GM21619 (cell line): Measurements from ENCODE around the gene MSX1.
A peak's percentile ranks its signal among the peaks of the same experiment; 100 is the strongest.

Experiments used
- ATAC-seq: cut with Tn5 transposase; IDR thresholded peaks from one replicate; pipeline ENCODE4 v1.9.1; 2021; ENCODE audit not compliant: unreplicated experiment

Gene MSX1

DNA sequence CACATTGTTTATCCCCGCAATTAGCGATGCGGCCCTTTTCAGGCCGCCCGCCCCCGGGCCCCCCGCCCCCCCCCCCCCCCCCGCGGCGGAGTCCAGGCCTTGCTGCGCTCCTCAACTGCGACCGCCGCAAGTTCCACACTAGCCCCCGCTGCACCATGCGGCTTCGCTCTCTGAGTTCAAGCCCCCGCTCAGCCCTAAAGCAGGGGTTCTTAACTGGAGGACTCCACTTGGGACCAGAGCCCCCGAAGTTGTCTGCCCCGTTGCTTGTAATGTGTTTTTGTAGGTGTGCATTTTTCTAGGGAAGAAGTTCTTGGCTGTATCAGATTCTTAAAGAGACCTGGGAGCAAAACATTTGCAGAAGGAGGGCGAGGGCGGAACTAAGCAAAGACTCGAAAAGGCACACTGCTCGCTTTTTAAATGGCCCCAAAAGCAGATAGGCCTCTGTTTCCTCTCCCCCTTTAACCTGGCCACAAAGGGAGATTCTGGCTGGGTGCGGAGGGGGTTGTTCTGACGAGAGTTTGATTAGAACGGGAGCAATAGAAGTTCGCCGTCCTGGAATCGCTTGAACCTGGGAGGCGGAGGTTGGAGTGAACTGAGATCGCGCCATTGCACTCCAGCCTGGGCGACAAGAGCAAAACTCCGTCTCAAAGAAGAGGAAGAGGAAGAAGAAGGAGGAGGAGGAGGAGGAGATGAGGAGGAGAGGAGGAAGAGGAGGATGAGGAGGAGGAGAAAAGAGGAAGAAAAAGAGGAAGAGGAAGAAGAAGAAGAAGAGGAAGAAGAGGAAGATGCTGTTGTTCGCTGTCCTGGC is 2.3 kb upstream of the MSX1 start:
- no peak for ATAC-seq

DNA sequence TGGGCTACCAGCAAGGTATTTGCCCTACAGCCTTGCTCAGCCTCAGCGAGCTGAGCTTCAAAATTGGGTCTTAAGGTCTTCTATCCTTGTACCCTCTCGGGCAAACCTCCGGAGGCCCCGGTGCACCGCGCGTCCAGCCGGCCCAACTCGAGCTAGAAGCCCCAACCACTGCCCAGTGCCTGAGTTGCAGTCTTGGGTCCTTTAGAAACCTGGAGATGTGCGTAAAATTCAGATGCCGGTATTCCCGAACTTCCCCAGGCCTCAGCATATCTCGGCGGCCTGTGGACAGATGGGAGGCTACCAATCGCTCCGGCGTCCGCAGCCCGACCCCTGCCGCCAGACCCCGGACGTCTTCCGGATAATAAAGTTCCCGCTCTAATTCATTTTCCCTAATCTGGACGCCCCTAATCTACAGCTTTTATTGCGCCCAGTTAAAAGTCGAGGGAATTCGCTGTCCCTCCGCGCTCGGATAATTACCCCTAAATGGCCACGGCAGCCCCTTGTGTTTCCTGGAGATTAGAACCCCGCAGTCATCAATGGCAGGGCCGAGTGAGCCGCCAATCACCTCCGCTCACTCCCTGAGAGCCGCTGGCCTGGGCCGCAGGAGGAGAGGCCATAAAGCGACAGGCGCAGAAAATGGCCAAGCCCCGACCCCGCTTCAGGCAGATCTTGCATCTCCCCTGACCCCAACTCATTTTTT is 1.5 kb upstream of the MSX1 start:
- no peak for ATAC-seq

DNA sequence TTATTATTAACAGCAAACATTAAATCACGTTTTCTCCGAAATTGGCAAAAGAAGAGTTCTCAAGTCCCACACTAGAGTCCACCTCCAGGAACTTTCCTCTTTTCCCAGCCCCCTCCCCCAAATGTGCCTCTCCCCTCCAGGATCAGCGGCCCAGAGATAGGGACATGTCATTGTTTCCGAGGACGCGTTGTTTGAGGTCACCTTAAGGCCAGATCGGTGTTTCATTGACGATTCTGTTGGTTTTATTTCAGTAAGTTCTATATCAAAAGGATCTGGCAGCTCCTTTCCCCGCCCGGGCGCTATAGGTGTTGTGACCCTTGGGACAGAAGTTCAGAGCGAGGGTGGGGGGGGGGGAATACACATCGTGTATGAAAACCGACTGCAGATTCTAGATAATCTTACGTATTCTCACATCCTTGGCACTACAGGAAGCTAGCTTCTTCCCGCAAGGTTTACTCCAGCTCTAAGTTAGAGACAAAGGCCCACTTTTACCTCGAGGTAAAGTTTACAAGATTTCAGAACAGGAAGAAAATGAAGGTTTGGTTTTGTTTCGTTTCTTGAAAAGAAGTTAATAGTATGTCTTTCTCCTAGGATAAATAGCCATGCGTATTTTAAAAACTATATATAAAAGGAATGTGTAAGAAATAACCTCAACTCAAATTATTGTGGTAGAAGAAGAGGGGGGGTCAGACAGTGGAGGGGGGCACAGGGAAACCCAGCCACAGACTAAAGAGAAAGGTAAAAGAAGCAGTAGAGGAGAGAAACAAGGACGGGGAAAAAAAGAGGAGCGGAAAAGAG is 739 bp upstream of the MSX1 start:
- ATAC-seq = no peak

DNA sequence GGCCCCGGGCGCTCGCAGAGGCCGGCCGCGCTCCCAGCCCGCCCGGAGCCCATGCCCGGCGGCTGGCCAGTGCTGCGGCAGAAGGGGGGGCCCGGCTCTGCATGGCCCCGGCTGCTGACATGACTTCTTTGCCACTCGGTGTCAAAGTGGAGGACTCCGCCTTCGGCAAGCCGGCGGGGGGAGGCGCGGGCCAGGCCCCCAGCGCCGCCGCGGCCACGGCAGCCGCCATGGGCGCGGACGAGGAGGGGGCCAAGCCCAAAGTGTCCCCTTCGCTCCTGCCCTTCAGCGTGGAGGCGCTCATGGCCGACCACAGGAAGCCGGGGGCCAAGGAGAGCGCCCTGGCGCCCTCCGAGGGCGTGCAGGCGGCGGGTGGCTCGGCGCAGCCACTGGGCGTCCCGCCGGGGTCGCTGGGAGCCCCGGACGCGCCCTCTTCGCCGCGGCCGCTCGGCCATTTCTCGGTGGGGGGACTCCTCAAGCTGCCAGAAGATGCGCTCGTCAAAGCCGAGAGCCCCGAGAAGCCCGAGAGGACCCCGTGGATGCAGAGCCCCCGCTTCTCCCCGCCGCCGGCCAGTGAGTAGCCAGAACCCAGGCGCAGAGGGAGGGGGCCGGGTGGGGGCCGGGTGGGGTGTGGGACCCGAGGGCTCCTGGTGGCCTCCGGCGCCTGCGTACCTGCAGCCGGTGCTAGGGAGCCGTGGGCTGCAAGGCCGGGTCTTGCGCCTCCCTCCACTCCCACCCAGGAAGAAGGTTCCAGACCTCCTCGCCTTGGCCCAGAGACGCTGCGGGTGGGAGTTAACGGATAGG is 534 bp downstream of the MSX1 start:
- ATAC-seq = peak; percentile 31

DNA sequence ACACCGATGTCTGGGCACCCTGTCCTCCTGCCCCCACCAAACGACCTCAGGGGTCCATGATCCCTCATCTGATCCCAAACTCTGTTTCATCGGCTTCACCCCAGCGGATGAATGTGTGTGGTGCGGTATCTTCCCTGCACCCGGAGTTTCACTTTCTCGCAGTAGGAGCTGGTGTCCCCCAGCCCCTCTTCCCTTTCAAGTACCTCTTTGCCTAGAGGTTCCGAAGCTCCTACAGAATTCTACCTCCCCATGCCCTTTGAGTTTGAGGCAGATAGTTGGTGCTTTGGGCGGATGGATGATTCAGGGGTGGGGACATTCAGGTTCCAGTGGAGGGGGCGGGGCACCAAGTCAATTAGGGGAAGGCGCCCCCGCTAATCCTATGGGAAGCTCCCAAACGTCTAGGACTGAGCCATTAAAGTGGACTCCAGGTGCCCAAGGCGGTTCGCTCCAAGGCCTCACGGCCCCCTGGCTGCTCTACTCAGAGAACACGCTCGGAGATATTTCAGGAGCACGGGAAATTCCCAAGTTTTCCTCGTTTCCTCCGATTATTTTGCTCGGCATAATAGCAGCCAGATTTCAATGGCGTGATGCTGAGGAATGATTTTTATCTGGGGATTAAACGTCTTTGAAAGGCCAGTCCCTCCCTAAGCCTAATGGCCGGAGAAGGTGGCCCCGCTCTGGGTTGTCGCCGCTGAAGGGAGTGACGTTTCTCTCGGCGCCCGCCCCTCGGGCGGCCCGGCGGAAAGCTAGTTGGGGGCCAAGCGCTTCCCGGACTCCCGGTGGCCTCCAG is 1.3 kb downstream of the MSX1 start:
- ATAC-seq = no peak

DNA sequence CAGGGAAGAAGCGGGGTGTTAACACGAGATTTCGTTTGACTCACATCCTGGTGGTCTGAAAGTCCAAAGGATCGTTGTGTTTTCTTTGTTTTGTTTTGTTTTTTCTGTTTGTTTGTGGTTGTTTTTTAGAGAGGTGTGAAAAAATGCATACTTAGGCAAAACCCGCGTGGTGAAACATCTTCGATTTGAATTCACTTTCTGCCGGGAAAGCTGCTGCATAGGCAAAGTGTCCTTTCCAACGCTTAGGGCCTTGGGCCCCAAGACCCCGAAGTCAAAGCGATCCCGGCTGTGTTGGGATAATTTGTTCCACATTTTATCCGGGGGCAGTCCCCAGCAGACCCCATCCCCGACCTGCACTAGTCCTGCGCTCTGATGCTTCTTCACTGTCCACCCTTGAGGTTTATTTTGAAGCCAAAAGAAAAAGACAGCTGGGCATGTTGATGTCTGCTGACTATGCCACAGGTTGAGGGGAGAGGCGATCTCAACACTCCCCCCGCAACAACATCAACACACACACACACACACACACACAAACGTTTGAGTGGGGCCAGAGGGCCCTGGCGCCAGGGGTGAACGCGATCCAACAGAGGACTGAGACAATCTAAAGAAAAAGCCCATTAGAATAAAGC is 2.0 kb downstream of the MSX1 start:
- no peak for ATAC-seq

DNA sequence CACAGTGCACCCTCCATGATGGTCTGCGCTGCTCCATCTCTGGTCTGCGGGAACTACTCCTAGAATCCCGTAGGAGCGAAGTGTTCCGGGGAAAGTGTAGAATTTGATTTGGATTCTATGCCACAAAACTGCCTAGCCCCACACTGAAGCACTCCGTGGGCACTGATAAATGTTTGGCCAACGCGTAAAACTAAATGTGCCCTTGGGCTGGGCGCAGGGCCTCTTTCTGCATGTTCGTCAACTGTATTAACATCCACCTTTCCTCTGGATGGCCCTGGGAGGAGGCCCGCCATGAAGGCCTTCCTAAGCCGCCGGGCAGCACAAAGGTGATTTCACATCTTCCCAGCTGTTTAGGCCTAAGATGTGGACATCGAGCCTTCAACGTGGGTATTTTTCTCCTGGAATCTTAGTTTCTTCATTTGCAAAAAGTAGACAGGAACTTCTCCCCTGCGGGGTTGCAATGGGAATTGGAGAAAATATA is 2.6 kb downstream of the MSX1 start:
- ATAC-seq = no peak

DNA sequence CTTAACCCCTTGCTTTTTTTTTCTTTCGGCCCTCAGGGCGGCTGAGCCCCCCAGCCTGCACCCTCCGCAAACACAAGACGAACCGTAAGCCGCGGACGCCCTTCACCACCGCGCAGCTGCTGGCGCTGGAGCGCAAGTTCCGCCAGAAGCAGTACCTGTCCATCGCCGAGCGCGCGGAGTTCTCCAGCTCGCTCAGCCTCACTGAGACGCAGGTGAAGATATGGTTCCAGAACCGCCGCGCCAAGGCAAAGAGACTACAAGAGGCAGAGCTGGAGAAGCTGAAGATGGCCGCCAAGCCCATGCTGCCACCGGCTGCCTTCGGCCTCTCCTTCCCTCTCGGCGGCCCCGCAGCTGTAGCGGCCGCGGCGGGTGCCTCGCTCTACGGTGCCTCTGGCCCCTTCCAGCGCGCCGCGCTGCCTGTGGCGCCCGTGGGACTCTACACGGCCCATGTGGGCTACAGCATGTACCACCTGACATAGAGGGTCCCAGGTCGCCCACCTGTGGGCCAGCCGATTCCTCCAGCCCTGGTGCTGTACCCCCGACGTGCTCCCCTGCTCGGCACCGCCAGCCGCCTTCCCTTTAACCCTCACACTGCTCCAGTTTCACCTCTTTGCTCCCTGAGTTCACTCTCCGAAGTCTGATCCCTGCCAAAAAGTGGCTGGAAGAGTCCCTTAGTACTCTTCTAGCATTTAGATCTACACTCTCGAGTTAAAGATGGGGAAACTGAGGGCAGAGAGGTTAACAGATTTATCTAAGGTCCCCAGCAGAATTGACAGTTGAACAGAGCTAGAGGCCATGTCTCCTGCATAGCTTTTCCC is 3.4 kb downstream of the MSX1 start:
- no peak for ATAC-seq

DNA sequence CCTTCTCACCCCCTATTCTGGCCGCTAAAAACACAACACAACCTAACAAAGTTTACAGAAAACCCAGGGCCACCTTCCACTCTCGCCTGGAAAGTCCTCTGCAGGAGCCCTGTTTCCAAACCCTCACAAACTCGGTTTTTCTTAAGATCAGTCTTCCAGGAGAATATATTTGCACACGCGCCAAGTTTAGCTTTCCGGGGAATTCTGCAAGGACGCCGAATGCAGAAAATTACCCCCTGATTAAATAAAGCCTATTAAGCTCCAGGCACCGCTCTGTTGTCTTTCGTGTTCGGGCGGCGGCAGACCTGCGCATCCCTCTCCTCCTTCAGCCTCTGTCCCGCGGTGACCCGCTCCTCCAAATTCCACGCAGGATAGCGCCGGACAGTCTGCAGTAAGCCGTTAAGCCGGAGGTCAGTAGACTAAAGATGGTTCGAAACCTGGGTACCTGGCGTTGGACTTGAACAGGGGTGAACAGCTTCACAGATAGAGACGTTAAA is 5.0 kb downstream of the MSX1 start:
- ATAC-seq = no peak

DNA sequence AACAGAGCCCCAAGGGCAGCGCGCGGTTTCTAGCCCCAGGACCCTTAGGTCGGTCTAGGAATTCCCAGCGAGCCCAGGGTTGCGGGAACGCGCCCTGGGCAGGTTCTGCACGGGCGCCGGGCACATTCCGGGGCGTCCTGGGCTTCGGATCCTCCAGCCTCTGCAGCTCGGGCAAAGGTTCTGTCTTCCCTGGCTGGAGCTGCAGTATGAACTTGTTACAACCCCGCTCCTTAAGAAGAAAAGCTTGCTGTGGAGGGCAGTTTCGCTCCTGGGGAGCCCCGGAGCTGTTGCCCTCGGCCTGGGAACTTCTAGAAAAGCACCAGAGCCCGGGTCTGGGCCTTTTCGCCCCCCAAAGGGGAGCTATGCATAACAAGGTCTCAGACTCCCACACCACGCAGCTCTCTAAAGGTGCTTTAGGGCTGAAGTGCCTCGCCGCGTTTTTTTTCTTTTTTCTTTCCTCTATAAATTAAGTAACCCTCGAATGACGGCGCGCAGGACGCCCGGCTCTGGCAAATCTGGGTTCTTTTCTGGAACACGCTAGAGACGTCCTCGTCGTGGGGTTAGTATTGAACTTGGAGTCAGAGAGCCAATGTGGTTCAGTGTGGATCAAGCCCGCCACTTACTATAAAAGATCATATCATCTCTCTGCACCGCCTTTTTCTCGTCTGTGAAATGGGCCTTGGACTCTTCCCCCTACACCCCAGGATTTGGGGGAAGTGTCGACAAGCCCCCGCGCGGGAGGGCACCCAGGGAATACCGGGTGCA is 5.7 kb downstream of the MSX1 start:
- no peak for ATAC-seq

DNA sequence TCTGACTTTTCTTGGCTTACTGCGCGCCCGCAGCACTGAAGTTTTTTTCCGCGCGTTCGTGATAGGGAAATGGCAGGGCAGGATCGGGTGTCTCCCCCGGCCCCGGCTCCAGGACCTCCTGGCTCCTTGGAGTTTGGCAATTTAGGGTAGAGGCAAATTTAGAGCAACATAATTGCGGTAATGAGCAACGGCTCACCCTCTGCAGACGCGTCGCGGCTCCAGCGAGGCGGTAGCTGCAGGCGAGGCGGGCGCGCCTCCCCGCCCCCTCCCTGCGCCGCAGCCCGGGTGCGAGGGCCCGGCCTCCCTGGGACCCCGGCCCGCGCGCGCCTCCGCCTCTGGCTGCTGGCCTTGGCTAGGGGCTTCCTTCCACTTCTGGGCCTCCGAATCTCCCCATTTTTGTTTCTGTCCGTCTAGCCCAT is 6.2 kb downstream of the MSX1 start:
- no peak for ATAC-seq

DNA sequence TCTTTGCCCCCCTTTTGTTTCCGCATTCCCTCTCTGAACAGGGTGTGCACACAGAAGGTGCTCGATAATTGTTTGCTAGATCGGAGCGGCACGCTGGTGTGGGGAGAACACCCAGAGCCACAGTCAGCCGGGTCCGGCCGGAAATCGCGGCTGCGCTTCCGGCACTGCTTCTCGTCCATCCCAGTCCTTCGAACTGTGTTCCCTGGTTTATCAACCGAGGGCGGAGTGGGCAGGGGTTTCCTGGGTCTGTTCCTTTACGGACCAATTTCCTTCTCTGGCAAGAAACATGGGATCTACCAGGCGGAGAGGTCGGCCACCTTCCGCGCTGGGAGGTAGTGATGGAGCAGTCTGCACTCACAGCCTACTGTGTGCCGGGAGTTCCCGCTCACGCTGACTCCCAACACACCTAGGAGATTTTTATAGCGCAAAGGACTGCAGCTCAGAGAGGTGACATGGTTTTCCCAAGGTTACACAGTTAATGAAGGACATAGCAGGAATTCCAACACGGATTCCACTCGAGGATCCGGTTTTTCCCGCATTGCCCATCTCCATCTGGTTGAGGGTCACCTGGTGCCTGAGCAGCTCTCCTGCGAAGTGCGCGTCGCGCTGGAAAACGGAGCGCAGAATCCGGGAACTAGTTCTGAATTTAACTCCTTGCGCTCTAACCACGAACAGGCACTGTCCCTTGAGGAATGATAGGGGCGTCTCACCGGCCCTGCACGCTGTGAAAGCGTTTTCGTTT is 6.8 kb downstream of the MSX1 start:
- no peak for ATAC-seq

DNA sequence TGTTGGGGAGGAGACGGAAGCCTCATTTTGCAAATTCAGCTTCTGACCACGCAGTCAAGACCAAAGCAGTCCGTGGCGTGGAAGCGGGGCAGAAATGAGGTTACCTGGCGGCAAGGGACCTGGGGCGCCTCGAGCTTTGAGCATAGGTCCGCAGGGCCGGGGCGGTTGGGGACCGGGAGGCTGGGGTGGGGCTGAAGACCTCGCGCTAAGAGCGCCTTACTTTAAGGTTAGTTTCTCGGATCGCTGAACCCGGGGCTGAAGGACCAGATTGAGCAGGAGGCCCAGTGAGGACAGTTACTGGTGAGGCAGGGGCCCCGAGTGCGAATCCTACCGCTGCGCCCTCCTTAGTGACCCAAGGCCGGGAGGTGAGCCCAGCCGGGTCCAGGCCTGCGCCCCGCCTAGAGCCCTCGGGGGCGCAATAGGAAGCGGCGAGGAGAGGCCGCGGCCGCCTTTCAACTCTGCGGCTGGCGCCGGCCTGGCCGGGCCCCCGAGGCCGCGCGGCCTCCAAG is 7.5 kb downstream of the MSX1 start:
- no peak for ATAC-seq

DNA sequence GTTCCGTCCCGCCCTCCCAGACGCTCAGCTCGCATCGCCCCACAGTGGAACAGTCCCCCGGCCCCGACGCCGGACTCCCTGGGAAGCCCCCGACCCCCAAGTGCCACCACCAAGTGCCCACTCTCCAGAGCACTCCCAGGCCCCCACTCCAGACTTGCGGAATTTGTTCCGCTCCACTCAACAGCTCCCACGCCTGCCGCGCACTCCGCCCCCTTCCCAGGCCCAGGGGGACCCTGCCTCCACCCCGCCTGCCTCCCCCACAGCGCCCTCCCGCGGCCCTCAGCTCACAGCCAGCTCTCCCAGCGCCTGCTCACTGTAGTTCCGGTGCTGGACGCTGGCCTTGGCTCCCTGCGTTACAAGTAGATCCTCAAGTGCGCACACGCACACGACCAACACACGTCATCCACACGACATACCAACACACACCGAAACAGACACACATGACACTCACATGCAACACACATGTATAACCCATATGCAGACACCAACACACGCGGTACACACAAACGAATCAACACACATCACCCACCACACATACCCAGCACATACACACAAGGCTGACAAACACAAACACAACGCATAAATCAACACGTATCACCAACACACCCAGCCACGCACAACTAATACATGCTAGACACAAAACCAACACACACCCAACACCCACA is 8.0 kb downstream of the MSX1 start:
- no peak for ATAC-seq

DNA sequence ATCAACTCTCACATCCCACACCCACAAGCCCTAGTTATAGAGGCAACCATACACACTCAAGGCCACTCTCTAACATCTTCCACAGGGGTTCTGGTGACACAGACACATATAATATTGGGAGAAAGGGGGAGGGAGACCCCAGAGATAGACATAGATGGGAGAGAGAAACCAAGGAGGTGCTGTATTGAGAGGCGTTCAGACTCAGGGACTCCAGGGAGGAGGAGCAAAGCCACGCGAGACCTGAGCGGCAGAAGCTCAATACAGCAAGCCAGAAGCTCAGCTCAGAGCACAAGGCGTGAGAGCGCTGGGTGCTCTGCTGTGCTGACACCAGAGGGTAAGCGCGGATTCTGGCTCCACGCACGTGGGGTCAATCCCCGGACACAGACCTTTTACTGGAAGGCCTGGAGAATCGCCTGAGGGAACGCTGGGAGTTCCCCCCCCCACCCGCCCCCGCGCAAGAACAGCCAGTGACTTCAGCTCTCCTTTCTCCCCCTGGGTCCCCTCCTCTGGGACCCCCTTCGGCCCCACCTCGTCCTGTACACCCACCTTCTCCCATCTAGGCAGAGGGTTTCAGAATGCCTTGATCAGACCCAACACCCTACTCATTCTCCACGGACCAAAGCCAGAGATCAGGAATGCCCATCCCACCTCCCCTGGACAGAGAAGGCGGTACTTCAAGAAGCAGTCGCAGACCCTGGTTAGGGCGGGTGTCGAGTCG is 8.7 kb downstream of the MSX1 start:
- no peak for ATAC-seq
